Vagina (tissue), 2 donors: Measurements from ENCODE around the gene CIBAR2.

Source experiments
- CTCF ChIP-seq, 3 experiments: fragments of 450-650 bp in 2 of 3; fragments of 200-600 bp in 1 of 3; sonication (generic) in 1 of 3; IDR thresholded peaks; one replicate each; pipeline ENCODE4 v1.5.1; 2017 to 2019; ENCODE audit warnings: antibody characterized with exemption in 3 of 3, mild to moderate bottlenecking in 2 of 3, moderate library complexity in 2 of 3
- POLR2A ChIP-seq, 2 donors: fragments of 450-650 bp; IDR thresholded peaks; one replicate each; pipeline ENCODE4 v1.6.1; 2017; ENCODE audit warnings: antibody characterized with exemption in 2 of 2, mild to moderate bottlenecking in 2 of 2, moderate library complexity in 2 of 2

DNA sequence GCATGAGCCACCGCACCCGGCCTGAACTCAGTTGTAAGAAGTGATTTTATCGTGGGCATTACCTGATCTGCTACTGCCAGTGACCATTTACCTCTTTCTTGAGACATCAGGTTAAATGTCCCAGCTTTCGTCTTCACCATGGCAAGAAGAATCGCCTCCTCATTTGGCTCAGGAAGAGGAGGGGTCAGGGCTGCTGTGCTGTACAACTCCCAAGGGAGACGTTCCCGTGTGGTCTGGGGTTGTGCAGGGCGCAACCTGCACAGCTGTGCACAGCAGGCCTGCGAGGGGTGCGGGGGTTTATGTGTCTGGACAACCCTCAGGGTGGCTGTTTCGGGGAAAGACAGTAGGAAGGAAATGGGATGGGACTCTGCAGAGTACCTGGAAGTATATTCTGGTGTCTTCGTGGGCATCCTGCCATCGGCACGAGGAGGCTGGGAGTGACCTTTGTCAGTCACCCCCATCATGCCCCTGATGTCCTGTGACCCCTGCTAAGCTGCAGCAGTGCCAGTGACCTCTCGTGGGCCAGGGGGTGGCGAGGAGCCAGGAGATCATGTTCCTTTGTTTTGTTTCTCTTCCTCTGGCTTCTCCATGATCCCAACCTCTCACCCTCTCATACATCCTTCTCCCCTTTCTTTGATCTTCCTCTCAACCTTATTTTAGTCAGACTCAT is 27.3 kb downstream of the CIBAR2 start:
- no peak for TF ChIP-seq CTCF (IDR thresholded peaks at IDR 0.05)
- TF ChIP-seq POLR2A (IDR thresholded peaks at IDR 0.05) = no peak
